Measurements from ENCODE around the gene MRPL37.

DNA sequence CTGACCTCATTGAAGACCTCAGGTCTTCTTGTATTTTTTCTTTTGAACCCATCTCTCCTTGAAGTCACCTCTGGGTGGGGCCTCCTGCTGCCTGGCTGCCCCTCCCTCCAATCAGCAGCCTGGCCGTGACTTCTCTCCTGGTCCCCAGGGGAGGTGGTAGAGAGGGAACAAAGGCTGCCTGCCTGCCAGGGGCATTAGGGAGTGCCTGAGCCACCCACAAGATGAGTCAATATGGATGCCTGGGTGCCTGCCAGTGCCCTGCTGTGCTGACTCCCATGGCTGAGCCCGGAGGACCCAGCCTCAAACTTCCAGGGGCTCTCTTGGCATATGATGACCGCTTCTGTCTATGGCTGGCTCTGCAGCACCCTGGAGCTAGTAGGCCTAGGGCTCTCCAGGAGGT lies 41.9 kb upstream of the MRPL37 start:
- TF ChIP-seq, protein P1, sequence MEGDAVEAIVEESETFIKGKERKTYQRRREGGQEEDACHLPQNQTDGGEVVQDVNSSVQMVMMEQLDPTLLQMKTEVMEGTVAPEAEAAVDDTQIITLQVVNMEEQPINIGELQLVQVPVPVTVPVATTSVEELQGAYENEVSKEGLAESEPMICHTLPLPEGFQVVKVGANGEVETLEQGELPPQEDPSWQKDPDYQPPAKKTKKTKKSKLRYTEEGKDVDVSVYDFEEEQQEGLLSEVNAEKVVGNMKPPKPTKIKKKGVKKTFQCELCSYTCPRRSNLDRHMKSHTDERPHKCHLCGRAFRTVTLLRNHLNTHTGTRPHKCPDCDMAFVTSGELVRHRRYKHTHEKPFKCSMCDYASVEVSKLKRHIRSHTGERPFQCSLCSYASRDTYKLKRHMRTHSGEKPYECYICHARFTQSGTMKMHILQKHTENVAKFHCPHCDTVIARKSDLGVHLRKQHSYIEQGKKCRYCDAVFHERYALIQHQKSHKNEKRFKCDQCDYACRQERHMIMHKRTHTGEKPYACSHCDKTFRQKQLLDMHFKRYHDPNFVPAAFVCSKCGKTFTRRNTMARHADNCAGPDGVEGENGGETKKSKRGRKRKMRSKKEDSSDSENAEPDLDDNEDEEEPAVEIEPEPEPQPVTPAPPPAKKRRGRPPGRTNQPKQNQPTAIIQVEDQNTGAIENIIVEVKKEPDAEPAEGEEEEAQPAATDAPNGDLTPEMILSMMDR (IDR thresholded peaks at IDR 0.05 in 4 of 5, conservative IDR thresholded peaks at IDR 0.05 in 1 of 5): no peak
- no peak for TF ChIP-seq POLR2A (IDR thresholded peaks at IDR 0.05)

Measured in gastrocnemius medialis (tissue), 4 donors.